RWPE1 (cell line): Measurements from ENCODE around the gene FBLL1.

ENCODE experiments used
- CTCF ChIA-PET: fragments of 350-600 bp; sonication (Branson Sonifier 250); formaldehyde crosslinking; extraction: SDS; loops from one replicate; lab custom pipeline; 2021; lab: Yijun Ruan, JAX
- POLR2A ChIA-PET: fragments of 400-600 bp; formaldehyde crosslinking; extraction: SDS; loops from one replicate; lab custom pipeline; 2020; ENCODE audit warnings: antibody characterized with exemption; ENCODE audit not compliant: low non-redundant PET; lab: Yijun Ruan, JAX
- DNase-seq: peaks from one replicate; pipeline ENCODE4 v3.0.0; 2012; ENCODE audit warnings: low spot score
- H3K27ac ChIP-seq: fragments of 450-650 bp; 2 replicates; pipeline ENCODE4 v1.5.1; 2017
- TF ChIP-seq, protein P1 (sequence below): fragments of 450-650 bp; conservative IDR thresholded peaks from 2 replicates; pipeline ENCODE4 v1.5.1; 2017; ENCODE audit warnings: low read depth, mild to moderate bottlenecking

Gene FBLL1

GRCh38 chr5:168528521-168529373, at the start of gene FBLL1:
TSS of gene FBLL1 (plus strand) at chr5:168529305. CDS start at chr5:168529505, 200 bp downstream.
- TF ChIP-seq, protein P1, sequence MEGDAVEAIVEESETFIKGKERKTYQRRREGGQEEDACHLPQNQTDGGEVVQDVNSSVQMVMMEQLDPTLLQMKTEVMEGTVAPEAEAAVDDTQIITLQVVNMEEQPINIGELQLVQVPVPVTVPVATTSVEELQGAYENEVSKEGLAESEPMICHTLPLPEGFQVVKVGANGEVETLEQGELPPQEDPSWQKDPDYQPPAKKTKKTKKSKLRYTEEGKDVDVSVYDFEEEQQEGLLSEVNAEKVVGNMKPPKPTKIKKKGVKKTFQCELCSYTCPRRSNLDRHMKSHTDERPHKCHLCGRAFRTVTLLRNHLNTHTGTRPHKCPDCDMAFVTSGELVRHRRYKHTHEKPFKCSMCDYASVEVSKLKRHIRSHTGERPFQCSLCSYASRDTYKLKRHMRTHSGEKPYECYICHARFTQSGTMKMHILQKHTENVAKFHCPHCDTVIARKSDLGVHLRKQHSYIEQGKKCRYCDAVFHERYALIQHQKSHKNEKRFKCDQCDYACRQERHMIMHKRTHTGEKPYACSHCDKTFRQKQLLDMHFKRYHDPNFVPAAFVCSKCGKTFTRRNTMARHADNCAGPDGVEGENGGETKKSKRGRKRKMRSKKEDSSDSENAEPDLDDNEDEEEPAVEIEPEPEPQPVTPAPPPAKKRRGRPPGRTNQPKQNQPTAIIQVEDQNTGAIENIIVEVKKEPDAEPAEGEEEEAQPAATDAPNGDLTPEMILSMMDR, result no peak
- ChIA-PET POLR2A (no interaction called here), CTCF (no interaction called here)
- peak; percentile 31 for DNase-seq
- no peak within 1 kb of the TSS for H3K27ac ChIP-seq

DNA sequence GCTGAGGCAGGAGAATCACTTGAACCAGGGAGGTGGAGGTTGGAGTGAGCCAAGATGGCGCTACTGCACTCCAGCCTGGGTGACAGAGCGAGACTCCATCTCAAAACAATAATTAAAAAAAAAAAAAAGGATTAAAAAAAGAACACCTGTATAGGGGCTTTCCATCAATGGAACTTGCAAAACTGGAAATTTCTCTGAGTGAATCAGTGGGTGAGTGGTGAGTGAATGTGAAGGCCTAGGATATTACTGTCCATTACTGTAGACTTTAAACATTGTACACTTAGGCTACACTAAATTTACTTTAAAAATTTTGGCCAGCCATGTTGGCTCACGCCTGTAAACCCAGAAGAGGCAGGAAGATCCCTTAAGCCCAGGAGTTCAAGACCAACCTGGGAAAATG, 48.5 kb upstream of the FBLL1 start:
- POLR2A ChIA-PET, result no interaction called here
- TF ChIP-seq, protein P1, result no peak
- H3K27ac ChIP-seq, result no peak overlapping the region
- CTCF ChIA-PET, result interaction anchor here (1.0 kb wide), 1 partner anchor 185 kb away, joined by 6 read pairs; no protein-coding TSS in a partner anchor
- no peak for DNase-seq

DNA sequence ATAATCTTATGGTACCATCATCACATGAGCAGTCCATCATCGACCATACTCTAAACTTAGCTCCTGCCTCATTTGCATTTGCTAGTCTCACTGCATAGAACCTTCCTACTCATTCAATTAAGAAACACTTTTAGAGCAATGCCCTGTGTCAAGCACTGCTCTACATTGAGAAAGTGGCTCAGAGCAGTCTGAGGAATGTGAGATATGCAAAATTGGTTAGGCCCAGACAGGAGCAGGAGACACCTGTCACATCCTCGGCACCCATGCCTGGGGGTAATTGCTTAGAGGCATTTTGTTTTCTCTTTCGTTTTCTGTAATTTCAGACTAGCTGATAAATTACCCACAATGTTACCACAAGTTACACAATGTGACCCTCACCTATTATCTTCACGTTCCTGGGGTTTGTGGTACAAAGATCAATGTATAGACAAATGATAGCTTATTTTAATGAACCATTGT, 47.7 kb upstream of the FBLL1 start:
- TF ChIP-seq, protein P1, result no peak
- H3K27ac ChIP-seq, result no peak overlapping the region
- ChIA-PET POLR2A (no interaction called here), CTCF (interaction anchor here (1.0 to 1.2 kb wide), 2 partner anchors 9 to 186 kb away, joined by 3 to 6 read pairs; no protein-coding TSS in a partner anchor)
- no peak for DNase-seq

DNA sequence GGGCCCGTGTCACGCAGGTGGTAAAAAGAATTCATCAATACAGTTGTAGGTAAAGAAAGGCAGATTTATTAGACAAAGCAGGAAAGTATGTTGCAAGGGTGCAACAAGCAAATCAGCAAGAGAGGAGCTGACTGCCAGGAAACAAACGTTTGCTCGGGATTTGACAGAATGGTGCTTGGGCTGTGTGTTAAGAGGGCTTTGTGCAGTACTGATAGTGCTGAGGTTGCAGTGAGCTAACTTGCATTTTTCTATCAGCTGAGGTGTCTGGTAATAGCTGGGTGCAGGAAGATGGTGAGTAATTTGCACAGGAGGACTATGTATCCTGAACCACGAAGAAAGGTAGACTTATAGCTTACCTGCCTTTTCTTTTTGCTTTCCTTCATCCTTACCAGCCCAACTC, 46.7 kb upstream of the FBLL1 start:
- POLR2A ChIA-PET, result no interaction called here
- DNase-seq, result no peak
- H3K27ac ChIP-seq, result no peak overlapping the region
- TF ChIP-seq, protein P1, result no peak
- CTCF ChIA-PET, result interaction anchor here (1.2 kb wide), 1 partner anchor 10 kb away, joined by 3 read pairs; no protein-coding TSS in a partner anchor

DNA sequence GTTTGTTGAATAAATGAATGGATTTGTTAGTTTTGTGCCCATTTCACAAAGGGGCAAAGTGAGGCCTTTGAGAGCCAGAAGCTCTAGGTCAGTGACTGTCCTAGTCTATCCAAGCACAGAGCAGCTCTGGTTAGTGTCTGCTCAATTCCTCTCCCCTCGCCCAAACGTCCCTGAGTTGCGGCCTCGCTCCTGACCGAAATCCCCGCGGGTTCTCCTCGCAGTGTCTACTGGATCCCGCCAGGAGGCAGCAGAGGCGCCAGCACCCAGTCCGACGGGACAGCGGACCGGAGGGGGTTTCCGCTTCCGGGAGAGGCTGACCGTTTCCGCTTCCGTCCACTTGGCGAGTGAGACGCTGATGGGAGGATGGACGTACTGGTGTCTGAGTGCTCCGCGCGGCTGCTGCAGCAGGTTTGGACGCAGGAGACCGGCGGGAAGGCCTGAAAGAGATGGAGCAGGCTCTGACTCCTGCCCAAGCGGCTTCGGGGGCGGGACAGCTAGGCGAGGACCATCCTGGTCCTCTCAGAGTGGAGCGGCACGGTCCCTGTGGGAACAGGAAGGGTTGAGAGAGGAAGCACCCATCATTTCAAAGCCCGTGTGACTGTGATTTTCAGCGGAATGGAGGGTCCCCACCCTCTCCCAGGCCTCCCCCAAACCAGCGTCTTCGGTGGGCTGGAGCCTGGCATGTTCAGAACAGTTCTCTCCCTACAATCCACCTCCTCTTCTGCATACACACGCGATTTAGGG, 42.8 kb upstream of the FBLL1 start, which contains the start of gene RARS1:
TSS of gene RARS1 (plus strand) at position 336 of the 744 bp plus-strand sequence. CDS start at position 364, 28 bp downstream.
- ChIA-PET POLR2A (interaction anchor here (0.6 to 0.9 kb wide), 2 partner anchors 9 to 208 kb away, joined by 3 to 8 read pairs; no protein-coding TSS in a partner anchor), CTCF (interaction anchor here (0.6 to 1.7 kb wide), 11 partner anchors 13 to 1096 kb away, joined by 3 to 7 read pairs (median 3); partner anchors contain the start of gene PANK3)
- peak within 1 kb of the TSS; percentile 76 for H3K27ac ChIP-seq
- TF ChIP-seq, protein P1, result peak; percentile 99
- DNase-seq, result peak; percentile 97

DNA sequence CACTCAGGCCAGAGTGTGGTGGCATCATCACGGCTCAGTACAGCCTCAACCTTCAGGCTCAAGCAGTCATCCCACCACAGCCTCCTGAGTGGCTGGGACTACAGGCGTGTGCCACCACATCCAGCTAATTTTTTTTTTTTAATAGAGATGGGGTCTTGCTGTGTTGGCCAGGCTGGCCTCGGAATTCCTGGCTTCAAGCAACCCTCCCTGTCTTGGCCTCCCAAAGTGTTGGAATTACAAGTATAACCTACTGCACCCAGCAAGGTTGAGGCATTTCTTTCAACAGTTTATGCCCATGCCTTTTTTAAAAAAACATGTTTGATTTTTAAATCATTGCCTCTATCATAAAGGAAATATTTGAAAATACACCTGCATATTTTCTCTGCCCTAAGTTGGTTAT, 40.0 kb upstream of the FBLL1 start:
- TF ChIP-seq, protein P1, result no peak
- POLR2A ChIA-PET, result no interaction called here
- CTCF ChIA-PET, result no interaction called here
- no peak for DNase-seq
- no peak overlapping the region for H3K27ac ChIP-seq
